Mesenchymal stem cell (in vitro differentiated cells and primary cell): ENCODE results near the gene BMPER.

ENCODE experiments used
- DNase-seq: peaks from one replicate; pipeline ENCODE4 v3.0.0-alpha.2; 2013
- H2AFZ ChIP-seq: one replicate; pipeline ENCODE4 v1.6.1; 2013; ENCODE audit warnings: low read depth, mild to moderate bottlenecking, control low read depth, inconsistent platforms, low read length, moderate library complexity
- H2AK5ac ChIP-seq: 2 replicates; pipeline ENCODE4 v1.6.1; 2013; ENCODE audit warnings: low read length, moderate library complexity, mild to moderate bottlenecking, inconsistent platforms; ENCODE audit not compliant: severe bottlenecking
- H2BK120ac ChIP-seq: one replicate; pipeline ENCODE4 v1.6.1; 2013; ENCODE audit warnings: low read depth, mild to moderate bottlenecking, inconsistent platforms, low read length, moderate library complexity
- H2BK12ac ChIP-seq, 2 experiments: one replicate each; pipeline ENCODE4 v1.6.1; 2013; ENCODE audit warnings: inconsistent platforms in 2 of 2, low read length in 2 of 2, mild to moderate bottlenecking in 2 of 2, moderate library complexity in 2 of 2, control low read depth in 1 of 2
- H2BK15ac ChIP-seq: one replicate; pipeline ENCODE4 v1.6.1; 2013; ENCODE audit warnings: mild to moderate bottlenecking, low read depth, inconsistent platforms; ENCODE audit not compliant: poor library complexity, severe bottlenecking
- H2BK5ac ChIP-seq: 2 replicates; pipeline ENCODE4 v1.6.1; 2013; ENCODE audit warnings: low read depth, mild to moderate bottlenecking, low read length, control low read depth, inconsistent platforms; ENCODE audit not compliant: poor library complexity, severe bottlenecking
- H3K14ac ChIP-seq, 2 experiments: one replicate each; pipeline ENCODE4 v1.6.1; 2013; ENCODE audit warnings: inconsistent platforms in 2 of 2, low read length in 2 of 2, control low read depth in 1 of 2, mild to moderate bottlenecking in 1 of 2, moderate library complexity in 1 of 2
- H3K18ac ChIP-seq, 2 experiments: one replicate each; pipeline ENCODE4 v1.6.1; 2013; ENCODE audit warnings: inconsistent platforms in 2 of 2, low read length in 2 of 2, control low read depth in 1 of 2, low read depth in 1 of 2, mild to moderate bottlenecking in 1 of 2
- H3K23ac ChIP-seq, 2 experiments: one replicate each; pipeline ENCODE4 v1.6.1; 2013; ENCODE audit warnings: inconsistent platforms in 2 of 2, low read length in 2 of 2, mild to moderate bottlenecking in 2 of 2, moderate library complexity in 2 of 2, control low read depth in 1 of 2
- H3K27ac ChIP-seq: 2 replicates; pipeline ENCODE4 v1.5.1; 2013; ENCODE audit warnings: mild to moderate bottlenecking, moderate library complexity, low read length, control low read depth, inconsistent platforms; ENCODE audit not compliant: poor library complexity, severe bottlenecking
- H3K27me3 ChIP-seq, 2 experiments: 2 replicates each; pipeline versions ENCODE4 v1.6.1 to v1.7.0; 2013; ENCODE audit warnings: low read length in 2 of 2, mild to moderate bottlenecking in 2 of 2, moderate library complexity in 2 of 2, control low read depth in 1 of 2, inconsistent platforms in 1 of 2; ENCODE audit not compliant: control insufficient read depth in 1 of 2, insufficient read depth in 1 of 2
- H3K36me3 ChIP-seq, 2 experiments: 2 replicates each; pipeline versions ENCODE4 v1.6.1 to v1.7.0; 2013; ENCODE audit warnings: low read length in 2 of 2, control low read depth in 1 of 2, inconsistent platforms in 1 of 2, low read depth in 1 of 2, mild to moderate bottlenecking in 1 of 2; ENCODE audit not compliant: insufficient read depth in 2 of 2, control insufficient read depth in 1 of 2
- H3K4ac ChIP-seq, 2 experiments: one replicate each; pipeline ENCODE4 v1.6.1; 2013; ENCODE audit warnings: inconsistent platforms in 2 of 2, low read length in 2 of 2, mild to moderate bottlenecking in 2 of 2, moderate library complexity in 2 of 2, control low read depth in 1 of 2, low read depth in 1 of 2
- H3K4me1 ChIP-seq: 2 replicates; pipeline ENCODE4 v1.6.1; 2013; ENCODE audit warnings: low read depth, low read length, control low read depth; ENCODE audit not compliant: control insufficient read depth, insufficient read depth
- H3K4me2 ChIP-seq: 2 replicates; pipeline ENCODE4 v1.6.1; 2013; ENCODE audit warnings: low read length, mild to moderate bottlenecking, inconsistent platforms; ENCODE audit not compliant: poor library complexity, severe bottlenecking
- H3K4me3 ChIP-seq, 2 experiments: 2 replicates each; pipeline versions ENCODE4 v1.5.1 to v1.7.0; 2013; ENCODE audit warnings: low read length in 2 of 2, mild to moderate bottlenecking in 2 of 2, control low read depth in 1 of 2, low read depth in 1 of 2; ENCODE audit not compliant: insufficient read depth in 1 of 2
- H3K79me1 ChIP-seq: replicated peaks from 2 replicates; pipeline ENCODE4 v1.6.1; 2013; ENCODE audit warnings: mild to moderate bottlenecking, control low read depth, low read length, inconsistent platforms; ENCODE audit not compliant: poor library complexity, severe bottlenecking
- H3K9ac ChIP-seq: 2 replicates; pipeline ENCODE4 v1.7.0; 2013; ENCODE audit warnings: mild to moderate bottlenecking, low read length, moderate library complexity
- H3K9me3 ChIP-seq: 2 replicates; pipeline ENCODE4 v1.7.0; 2013; ENCODE audit warnings: mild to moderate bottlenecking, low read length; ENCODE audit not compliant: control insufficient read depth
- H4K8ac ChIP-seq: one replicate; pipeline ENCODE4 v1.6.1; 2013; ENCODE audit warnings: inconsistent platforms, mild to moderate bottlenecking, low read length, moderate library complexity
- H4K91ac ChIP-seq: one replicate; pipeline ENCODE4 v1.6.1; 2013; ENCODE audit warnings: mild to moderate bottlenecking, low read length, inconsistent platforms
- WGBS: methylation state at CpG from one replicate; pipeline ENCODE4 v1.1.7; 2013; ENCODE audit warnings: mixed read lengths; 5-methylcytosine and 5-hydroxymethylcytosine counted together

BMPER gene

DNA sequence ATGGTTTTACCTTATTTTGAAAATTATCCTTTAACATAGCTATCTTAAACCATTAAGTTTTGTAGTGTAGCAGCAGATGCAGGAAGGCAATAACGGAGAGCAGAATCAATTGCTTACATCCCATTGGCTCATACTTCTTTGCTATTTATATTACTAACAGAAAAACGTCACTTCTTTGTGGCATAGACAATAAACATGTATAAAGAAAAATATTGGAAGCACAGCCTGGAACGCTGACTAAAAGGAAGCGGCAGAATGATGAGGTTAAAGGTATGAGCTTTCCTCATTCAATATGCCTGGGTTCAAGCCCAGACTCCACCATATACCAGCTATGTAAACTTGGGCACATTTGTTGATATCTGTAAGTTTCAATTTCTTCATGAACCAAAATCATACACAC, 24.0 kb upstream of the BMPER start:
- 58% methylated on average over 2 of the region's 4 CpGs for WGBS
- Histone ChIP-seq H3K4me3 (no peak overlapping the region), H3K23ac (no peak overlapping the region), H2BK15ac (no peak overlapping the region), H3K27me3 (no peaks in the 10 kb centered on the region), H2BK5ac (no peak overlapping the region), H3K14ac (no peak overlapping the region), H4K8ac (no peak overlapping the region), H3K4me1 (peaks cover 3% of the 10 kb centered on the region), H3K36me3 (no peaks in the 10 kb centered on the region), H3K27ac (no peak overlapping the region), H4K91ac (no peak overlapping the region), H3K9ac (peak overlapping the region; percentile 57), H3K18ac (no peak overlapping the region), H3K79me1 (no peaks in the 10 kb centered on the region), H3K4ac (no peak overlapping the region), H3K9me3 (no peaks in the 10 kb centered on the region), H2AK5ac (no peak overlapping the region), H2AFZ (no peak overlapping the region), H2BK120ac (no peak overlapping the region), H3K4me2 (no peak overlapping the region), H2BK12ac (no peak overlapping the region)
- DNase-seq, result no peak

- Histone ChIP-seq H4K8ac (no peak overlapping the region), H3K79me1 (no peaks in the 10 kb centered on the region), H3K4me3 (no peak overlapping the region), H3K27me3 (no peaks in the 10 kb centered on the region), H2AK5ac (no peak overlapping the region), H3K9ac (peak overlapping the region; percentile 57), H3K36me3 (no peaks in the 10 kb centered on the region), H3K4me2 (no peak overlapping the region), H2AFZ (no peak overlapping the region), H3K18ac (peak overlapping the region in 1 of 2 experiments; percentile 14), H2BK120ac (no peak overlapping the region), H3K4me1 (peaks cover 3% of the 10 kb centered on the region), H2BK12ac (peak overlapping the region in 1 of 2 experiments; percentile 30), H3K9me3 (no peaks in the 10 kb centered on the region), H3K4ac (no peak overlapping the region), H3K27ac (no peak overlapping the region), H3K23ac (no peak overlapping the region), H4K91ac (no peak overlapping the region), H3K14ac (no peak overlapping the region), H2BK15ac (no peak overlapping the region), H2BK5ac (no peak overlapping the region)
- WGBS, result 100% methylated on average over 5 of the region's 7 CpGs
- DNase-seq, result no peak
These were observed 23.1 kb upstream of the BMPER start for GRCh38 chr7:33882040-33882837.

DNA sequence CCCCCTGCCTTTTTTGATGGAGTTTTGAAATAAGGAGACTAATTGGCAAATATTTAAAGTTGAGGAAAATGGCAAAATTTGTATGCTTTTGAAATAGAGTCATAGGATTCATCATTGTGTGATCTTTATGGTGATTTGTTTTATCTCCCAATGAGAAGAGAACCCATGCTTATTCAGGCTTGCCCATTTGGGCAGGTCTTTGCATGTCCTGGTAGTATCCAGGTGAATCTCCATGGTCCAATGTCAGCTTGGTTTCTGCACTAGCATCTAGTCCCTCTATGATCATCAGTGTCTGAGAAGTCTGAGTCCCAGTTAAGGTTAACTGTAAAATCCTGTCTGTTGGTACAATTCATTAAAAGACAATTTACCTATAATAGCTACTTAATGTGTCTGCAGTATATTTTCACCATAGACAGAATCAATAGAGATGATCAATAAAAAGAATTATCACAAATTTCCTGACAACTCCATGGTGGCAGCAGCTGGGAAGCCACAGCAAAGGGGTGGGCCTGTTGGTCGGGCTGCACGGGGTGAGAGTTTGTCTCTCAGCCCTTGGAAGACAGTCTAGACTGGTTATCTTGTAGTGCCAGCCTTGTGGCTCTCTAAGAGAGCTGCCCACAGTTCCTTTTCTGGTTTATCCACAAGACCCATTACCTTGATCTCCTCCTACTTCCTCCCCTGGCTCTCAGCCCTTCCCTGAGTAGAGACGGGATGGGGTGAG, 22.2 kb upstream of the BMPER start:
- H3K9me3 ChIP-seq, result no peaks in the 10 kb centered on the region
- no peak overlapping the region for H3K23ac ChIP-seq
- H3K14ac ChIP-seq, result no peak overlapping the region
- no peak overlapping the region for H3K27ac ChIP-seq
- H3K79me1 ChIP-seq, result no peaks in the 10 kb centered on the region
- no peak overlapping the region for H2BK15ac ChIP-seq
- WGBS, result 76% methylated on average over 3 of the region's 3 CpGs
- H3K4me2 ChIP-seq, result no peak overlapping the region
- peak overlapping the region; percentile 20 for H3K9ac ChIP-seq
- no peak overlapping the region for H4K8ac ChIP-seq
- no peak overlapping the region for H3K4ac ChIP-seq
- no peaks in the 10 kb centered on the region for H3K27me3 ChIP-seq
- H4K91ac ChIP-seq, result peak overlapping the region; percentile 53
- peaks cover 3% of the 10 kb centered on the region for H3K4me1 ChIP-seq
- no peaks in the 10 kb centered on the region for H3K36me3 ChIP-seq
- H3K18ac ChIP-seq, result peak overlapping the region in 1 of 2 experiments; percentile 85
- H2BK5ac ChIP-seq, result no peak overlapping the region
- H2AFZ ChIP-seq, result no peak overlapping the region
- H2BK120ac ChIP-seq, result no peak overlapping the region
- no peak for DNase-seq
- H3K4me3 ChIP-seq, result no peak overlapping the region
- H2AK5ac ChIP-seq, result no peak overlapping the region
- peak overlapping the region in 1 of 2 experiments; percentile 54 for H2BK12ac ChIP-seq

- no peaks in the 10 kb centered on the region for H3K9me3 ChIP-seq
- H3K4me2 ChIP-seq, result no peak overlapping the region
- no peak overlapping the region for H2BK120ac ChIP-seq
- peak overlapping the region in 1 of 2 experiments; percentile 85 for H3K18ac ChIP-seq
- no peak overlapping the region for H4K8ac ChIP-seq
- H4K91ac ChIP-seq, result peak overlapping the region; percentile 53
- H3K14ac ChIP-seq, result no peak overlapping the region
- H3K4me1 ChIP-seq, result peaks cover 3% of the 10 kb centered on the region
- no peak overlapping the region for H2AK5ac ChIP-seq
- no peaks in the 10 kb centered on the region for H3K27me3 ChIP-seq
- no peak overlapping the region for H2AFZ ChIP-seq
- no peak overlapping the region for H3K23ac ChIP-seq
- 92% methylated on average over 1 of the region's 1 CpG for WGBS
- no peak overlapping the region for H2BK15ac ChIP-seq
- no peak for DNase-seq
- H2BK12ac ChIP-seq, result peak overlapping the region in 1 of 2 experiments; percentile 28
- H3K4ac ChIP-seq, result no peak overlapping the region
- no peak overlapping the region for H3K4me3 ChIP-seq
- no peaks in the 10 kb centered on the region for H3K79me1 ChIP-seq
- H2BK5ac ChIP-seq, result no peak overlapping the region
- H3K9ac ChIP-seq, result no peak overlapping the region
- no peaks in the 10 kb centered on the region for H3K36me3 ChIP-seq
- H3K27ac ChIP-seq, result no peak overlapping the region
These were observed 21.7 kb upstream of the BMPER start for GRCh38 chr7:33883671-33883965.
